PFSK-1 (cell line): Measurements from ENCODE around the gene KLRF1.

ENCODE experiments used
- POLR2AphosphoS5 ChIP-seq: IDR thresholded peaks from 2 replicates; pipeline ENCODE4 v1.6.1; 2012; ENCODE audit warnings: low read depth, mild to moderate bottlenecking, control low read depth, low read length, moderate library complexity
- TAF1 ChIP-seq: IDR thresholded peaks from 2 replicates; pipeline ENCODE4 v1.6.1; 2012; ENCODE audit warnings: low read length, control low read depth, borderline replicate concordance; ENCODE audit not compliant: insufficient read depth
- TF ChIP-seq, protein P1 (sequence below), 2 experiments: IDR thresholded peaks; 2 replicates each; pipeline versions ENCODE4 v1.6.1 to v1.8.0; 2011 to 2012; ENCODE audit warnings: low read depth in 2 of 2, low read length in 2 of 2, control low read depth in 1 of 2, inconsistent platforms in 1 of 2, mild to moderate bottlenecking in 1 of 2, moderate library complexity in 1 of 2; ENCODE audit not compliant: insufficient read depth in 1 of 2

DNA sequence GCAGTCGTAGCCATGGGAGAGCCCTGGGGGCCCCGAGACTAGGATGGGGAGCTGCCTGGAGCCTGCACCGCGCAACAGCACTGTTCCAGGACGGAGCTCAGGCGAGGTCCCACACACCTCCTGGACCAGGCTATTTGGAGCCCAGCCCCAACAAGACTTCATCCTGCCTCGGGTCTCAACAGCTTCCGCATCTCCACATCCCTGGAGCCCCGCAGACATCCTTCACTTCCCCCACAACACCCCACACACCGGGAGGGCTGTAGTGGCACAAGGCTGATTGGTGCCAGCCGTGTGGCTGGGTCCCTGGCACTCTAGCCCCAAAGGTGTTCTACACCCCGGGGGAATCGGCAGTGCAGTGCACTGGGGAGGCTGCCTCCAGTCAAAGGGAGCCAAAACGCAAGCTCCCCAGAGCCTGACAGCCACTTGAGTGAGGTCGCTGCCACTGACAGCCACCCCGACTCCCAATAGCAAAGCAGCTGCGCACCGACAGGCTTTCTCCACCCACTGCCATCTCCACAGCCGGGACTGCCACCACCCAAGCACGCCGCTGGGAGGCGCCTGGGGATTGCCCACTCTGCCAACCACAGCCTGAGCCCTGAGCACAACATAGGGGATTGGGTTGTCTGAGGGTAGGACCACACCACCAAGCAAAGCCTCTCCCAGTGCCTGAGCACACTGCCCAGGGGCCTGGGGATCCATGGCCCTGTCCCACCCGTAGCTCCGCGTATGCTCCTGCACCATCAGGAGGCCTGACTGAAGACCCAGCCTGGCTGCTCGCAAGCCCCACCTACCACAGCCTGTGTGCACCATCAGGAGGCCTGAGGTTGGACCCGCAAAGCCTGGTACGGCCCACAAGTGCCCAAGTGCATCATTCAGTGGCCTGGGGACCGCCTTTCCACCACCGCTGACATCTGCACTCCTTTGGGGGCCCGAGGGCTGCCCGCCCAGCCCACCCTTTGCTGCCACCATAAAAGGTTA, 13.2 kb upstream of the KLRF1 start:
- TF ChIP-seq POLR2AphosphoS5 (no peak), TAF1 (no peak)
- TF ChIP-seq, protein P1, sequence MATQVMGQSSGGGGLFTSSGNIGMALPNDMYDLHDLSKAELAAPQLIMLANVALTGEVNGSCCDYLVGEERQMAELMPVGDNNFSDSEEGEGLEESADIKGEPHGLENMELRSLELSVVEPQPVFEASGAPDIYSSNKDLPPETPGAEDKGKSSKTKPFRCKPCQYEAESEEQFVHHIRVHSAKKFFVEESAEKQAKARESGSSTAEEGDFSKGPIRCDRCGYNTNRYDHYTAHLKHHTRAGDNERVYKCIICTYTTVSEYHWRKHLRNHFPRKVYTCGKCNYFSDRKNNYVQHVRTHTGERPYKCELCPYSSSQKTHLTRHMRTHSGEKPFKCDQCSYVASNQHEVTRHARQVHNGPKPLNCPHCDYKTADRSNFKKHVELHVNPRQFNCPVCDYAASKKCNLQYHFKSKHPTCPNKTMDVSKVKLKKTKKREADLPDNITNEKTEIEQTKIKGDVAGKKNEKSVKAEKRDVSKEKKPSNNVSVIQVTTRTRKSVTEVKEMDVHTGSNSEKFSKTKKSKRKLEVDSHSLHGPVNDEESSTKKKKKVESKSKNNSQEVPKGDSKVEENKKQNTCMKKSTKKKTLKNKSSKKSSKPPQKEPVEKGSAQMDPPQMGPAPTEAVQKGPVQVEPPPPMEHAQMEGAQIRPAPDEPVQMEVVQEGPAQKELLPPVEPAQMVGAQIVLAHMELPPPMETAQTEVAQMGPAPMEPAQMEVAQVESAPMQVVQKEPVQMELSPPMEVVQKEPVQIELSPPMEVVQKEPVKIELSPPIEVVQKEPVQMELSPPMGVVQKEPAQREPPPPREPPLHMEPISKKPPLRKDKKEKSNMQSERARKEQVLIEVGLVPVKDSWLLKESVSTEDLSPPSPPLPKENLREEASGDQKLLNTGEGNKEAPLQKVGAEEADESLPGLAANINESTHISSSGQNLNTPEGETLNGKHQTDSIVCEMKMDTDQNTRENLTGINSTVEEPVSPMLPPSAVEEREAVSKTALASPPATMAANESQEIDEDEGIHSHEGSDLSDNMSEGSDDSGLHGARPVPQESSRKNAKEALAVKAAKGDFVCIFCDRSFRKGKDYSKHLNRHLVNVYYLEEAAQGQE (IDR thresholded peaks at IDR 0.05; ENCODE audit: insufficient read depth in 1 of 2, low read depth in 2 of 2, low read length in 2 of 2), result no peak
